Endodermal cell (in vitro differentiated cells): ENCODE data around the gene CNTNAP5. TPM values are rescaled to one million over a fixed set of nuclear protein-coding genes. Genes with fewer than 3 reads are reported as not detected.

Experiments used
- DNase-seq: peaks from one replicate; pipeline ENCODE4 v3.0.0-alpha.2; 2017
- H3K27ac ChIP-seq: 2 replicates; pipeline ENCODE4 v1.5.1; 2013; ENCODE audit warnings: mild to moderate bottlenecking, low read depth, low read length, moderate library complexity
- H3K27me3 ChIP-seq: 2 replicates; pipeline ENCODE4 v1.6.1; 2013; ENCODE audit warnings: mild to moderate bottlenecking, low read length, moderate library complexity; ENCODE audit not compliant: insufficient read depth, control insufficient read depth, poor library complexity, severe bottlenecking
- H3K36me3 ChIP-seq: 2 replicates; pipeline ENCODE4 v1.7.0; 2013; ENCODE audit warnings: mild to moderate bottlenecking, low read length, moderate library complexity; ENCODE audit not compliant: control insufficient read depth, insufficient read depth
- H3K4me1 ChIP-seq: one replicate; pipeline ENCODE4 v1.7.0; 2013; ENCODE audit warnings: low read length; ENCODE audit not compliant: control insufficient read depth, insufficient read depth
- H3K4me3 ChIP-seq: 2 replicates; pipeline ENCODE4 v1.5.1; 2013; ENCODE audit warnings: mild to moderate bottlenecking, low read length, moderate library complexity
- H3K9ac ChIP-seq: 2 replicates; pipeline ENCODE4 v1.6.1; 2013; ENCODE audit warnings: mild to moderate bottlenecking, low read length, moderate library complexity; ENCODE audit not compliant: poor library complexity, severe bottlenecking; ENCODE audit errors: extremely low read depth
- H3K9me3 ChIP-seq: 2 replicates; pipeline ENCODE4 v1.6.1; 2013; ENCODE audit warnings: mild to moderate bottlenecking, low read length, moderate library complexity; ENCODE audit not compliant: control insufficient read depth
- H3K27ac Mint-ChIP-seq: 2 replicates; pipeline ENCODE4 v1.8.0; 2020; ENCODE audit warnings: mixed read lengths
- H3K27me3 Mint-ChIP-seq: 2 replicates; pipeline ENCODE4 v1.8.0; 2021; ENCODE audit warnings: mild to moderate bottlenecking, mixed read lengths; ENCODE audit not compliant: insufficient read depth
- H3K36me3 Mint-ChIP-seq: 2 replicates; pipeline ENCODE4 v1.8.0; 2020; ENCODE audit warnings: low read depth, mixed read lengths
- H3K4me1 Mint-ChIP-seq: 2 replicates; pipeline ENCODE4 v1.8.0; 2020; ENCODE audit warnings: mixed read lengths
- H3K4me3 Mint-ChIP-seq: 2 replicates; pipeline ENCODE4 v1.8.0; 2020; ENCODE audit warnings: mild to moderate bottlenecking, moderate library complexity, mixed read lengths
- H3K9me3 Mint-ChIP-seq: 2 replicates; pipeline ENCODE4 v1.8.0; 2020; ENCODE audit warnings: mild to moderate bottlenecking, mixed read lengths
- CTCF ChIP-seq: fragments of 200-600 bp; sonication (generic); conservative IDR thresholded peaks from 2 replicates; pipeline ENCODE4 v1.5.0; 2021; ENCODE audit warnings: antibody characterized with exemption, mild to moderate bottlenecking
- WGBS, 2 experiments: methylation state at CpG; one replicate each; pipeline versions ENCODE4 v1.1.5 to v1.1.7; 2013; ENCODE audit warnings: missing lambda C conversion rate in 2 of 2, mixed read lengths in 1 of 2; ENCODE audit not compliant: insufficient coverage in 1 of 2, insufficient read length in 1 of 2; 5-methylcytosine and 5-hydroxymethylcytosine counted together
- total RNA-seq, 2 donors: library from RNA; stranded (reverse); fragmentation: NEBNext Ultra II Directional in 1 of 2; extraction: Animal tissue kit (Norgen Biotek cat#: 25700) in 1 of 2; gene quantifications; 2 replicates in 1 of 2; 3 replicates in 1 of 2; pipeline ENCODE4 v1.2.1, GENCODE V29; 2021

CNTNAP5 gene
- total RNA-seq, 2 donors from 2014 or later: 0.70 to 4.4 TPM

GRCh38 chr2:124476291-124476690, 451.2 kb downstream of the CNTNAP5 start:
- Mint-ChIP-seq H3K4me3 (no peak overlapping the region), H3K9me3 (peaks cover 2% of the 10 kb centered on the region), H3K36me3 (no peaks in the 10 kb centered on the region), H3K4me1 (peaks cover 4% of the 10 kb centered on the region), H3K27me3 (no peaks in the 10 kb centered on the region), H3K27ac (no peak overlapping the region)
- H3K4me1 ChIP-seq: no peaks in the 10 kb centered on the region
- H3K9ac ChIP-seq: no peak overlapping the region
- 94 to 100% methylated on average over 1 to 2 of the region's 2 CpGs for WGBS, 2 experiments
- H3K27ac ChIP-seq: no peak overlapping the region
- no peaks in the 10 kb centered on the region for H3K27me3 ChIP-seq
- no peaks in the 10 kb centered on the region for H3K36me3 ChIP-seq
- no peak for TF ChIP-seq CTCF
- DNase-seq: no peak
- no peaks in the 10 kb centered on the region for H3K9me3 ChIP-seq
- no peak overlapping the region for H3K4me3 ChIP-seq

- Mint-ChIP-seq H3K36me3 (no peaks in the 10 kb centered on the region), H3K27ac (no peak overlapping the region), H3K27me3 (no peaks in the 10 kb centered on the region), H3K9me3 (no peaks in the 10 kb centered on the region), H3K4me3 (no peak overlapping the region), H3K4me1 (peaks cover 8% of the 10 kb centered on the region)
- 92% methylated on average over 4 to 6 of the region's 6 CpGs for WGBS, 2 experiments
- TF ChIP-seq CTCF: no peak
- H3K9ac ChIP-seq: no peak overlapping the region
- no peaks in the 10 kb centered on the region for H3K27me3 ChIP-seq
- no peaks in the 10 kb centered on the region for H3K36me3 ChIP-seq
- no peaks in the 10 kb centered on the region for H3K4me1 ChIP-seq
- no peak for DNase-seq
- no peaks in the 10 kb centered on the region for H3K9me3 ChIP-seq
- H3K4me3 ChIP-seq: no peak overlapping the region
- no peak overlapping the region for H3K27ac ChIP-seq
These were observed 453.7 kb downstream of the CNTNAP5 start for GRCh38 chr2:124478761-124479160.

- TF ChIP-seq CTCF: no peak
- Histone ChIP-seq H3K27ac (no peak overlapping the region), H3K9me3 (no peaks in the 10 kb centered on the region), H3K9ac (no peak overlapping the region), H3K27me3 (no peaks in the 10 kb centered on the region), H3K4me1 (no peaks in the 10 kb centered on the region), H3K36me3 (no peaks in the 10 kb centered on the region), H3K4me3 (no peak overlapping the region)
- peaks cover 2% of the 10 kb centered on the region for H3K9me3 Mint-ChIP-seq
- peaks cover 8% of the 10 kb centered on the region for H3K4me1 Mint-ChIP-seq
- no peak overlapping the region for H3K4me3 Mint-ChIP-seq
- no peaks in the 10 kb centered on the region for H3K36me3 Mint-ChIP-seq
- no peaks in the 10 kb centered on the region for H3K27me3 Mint-ChIP-seq
- 77% methylated on average over 4 of the region's 4 CpGs; no CpG with 5 or more reads in 1 of the 2 experiments for WGBS, 2 experiments
- DNase-seq: no peak
- H3K27ac Mint-ChIP-seq: no peak overlapping the region
These were observed 455.9 kb downstream of the CNTNAP5 start for GRCh38 chr2:124480958-124481357.
